Measurements from ENCODE around the gene FUS. TPM values are rescaled to one million over a fixed set of nuclear protein-coding genes. Genes with fewer than 3 reads are reported as not detected.

FUS gene
- total and polyA plus RNA-seq, 2 of the 8 experiments (the other 6 are each of a cell fraction or from before 2014, with no cell fraction given) = 484 to 685 TPM

- Histone ChIP-seq H3K9me3 (ENCODE audit: insufficient read depth in 2 of 2, low read depth in 1 of 2, low read length in 1 of 2) (no peaks in the 10 kb centered on the region), H3K4me2 (ENCODE audit: insufficient read depth in 1 of 2, low read depth in 2 of 2, low read length in 2 of 2) (peak overlapping the region in 1 of 2 experiments; percentile 79; a peak in 1 of 4 replicates), H2BK5ac (ENCODE audit: low read depth, low read length) (no peak overlapping the region), H3K79me2 (ENCODE audit: control insufficient read depth in 1 of 2, insufficient read depth in 2 of 2, low read length in 2 of 2) (no peaks in the 10 kb centered on the region), H2AFZ (ENCODE audit: low read length) (no peak overlapping the region), H4K5ac (ENCODE audit: insufficient read length, low read depth, low read length) (no peak overlapping the region), H3K4ac (replicated peaks; ENCODE audit: insufficient read length, low read depth, low read length) (no peak overlapping the region), H2BK15ac (ENCODE audit: low read length) (no peak overlapping the region; the same call in 1 of the 2 replicates), H3K27me3 (replicated peaks in 1 of 4; ENCODE audit: control insufficient read depth in 3 of 4, extremely low read depth in 1 of 4, insufficient read depth in 3 of 4, low read length in 3 of 4) (peaks cover 8 to 21% (median 19%) of the 10 kb centered on the region in 4 experiments), H4K8ac (ENCODE audit: extremely low read depth, insufficient read depth, low read length) (no peak overlapping the region; the same call in 1 of the 2 replicates), H2BK20ac (ENCODE audit: low read length) (no peak overlapping the region), H2BK120ac (replicated peaks; ENCODE audit: low read depth, low read length) (no peak overlapping the region), H3K14ac (ENCODE audit: insufficient read length) (no peak overlapping the region), H2BK12ac (ENCODE audit: low read depth, low read length) (no peak overlapping the region), H3K4me1 (replicated peaks in 1 of 4; ENCODE audit: control insufficient read depth in 3 of 4, insufficient read depth in 4 of 4, low read length in 3 of 4) (peaks cover 0 to 33% (median 20%) of the 10 kb centered on the region in 4 experiments; a peak in 6 of 7 replicates), H3K23ac (ENCODE audit: insufficient read length) (no peak overlapping the region), H3K9ac (replicated peaks in 1 of 4; ENCODE audit: extremely low read depth in 1 of 4, low read depth in 3 of 4, low read length in 3 of 4) (no peak overlapping the region), H3K23me2 (ENCODE audit: low read depth, low read length) (peaks cover 19% of the 10 kb centered on the region), H3K56ac (replicated peaks; ENCODE audit: insufficient read length, low read depth, low read length) (no peak overlapping the region), H4K91ac (replicated peaks; ENCODE audit: insufficient read length, low read length) (no peak overlapping the region), H2AK5ac (ENCODE audit: low read depth, low read length) (no peak overlapping the region), H3K18ac (ENCODE audit: extremely low read depth, low read length) (no peak overlapping the region), H3K27ac (ENCODE audit: low read depth, low read length) (no peak overlapping the region), H4K20me1 (replicated peaks in 1 of 2; ENCODE audit: control insufficient read depth in 1 of 2, insufficient read depth in 2 of 2, low read length in 2 of 2) (no peaks in the 10 kb centered on the region), H3K79me1 (ENCODE audit: low read depth, low read length) (no peaks in the 10 kb centered on the region), H3K36me3 (ENCODE audit: control insufficient read depth in 2 of 4, insufficient read depth in 4 of 4, low read length in 3 of 4) (no peaks in the 10 kb centered on the region), H3K4me3 (ENCODE audit: extremely low read depth in 1 of 4, insufficient read depth in 2 of 4, low read depth in 3 of 4, low read length in 4 of 4) (no peak overlapping the region)
- DNase-seq (ENCODE audit: low read depth in 1 of 2, low spot score in 2 of 2) (no peak), FAIRE-seq (no peak)
- WGBS, 2 experiments (ENCODE audit: extremely low coverage in 1 of 2, insufficient coverage in 1 of 2, insufficient read length in 1 of 2, insufficient replicate concordance in 2 of 2, low coverage in 1 of 2, low lambda C conversion rate in 2 of 2, missing lambda C conversion rate in 1 of 2) = 73% methylated on average over 1 of the region's 1 CpG; no CpG with 5 or more reads in 1 of the 2 experiments
- ChIA-PET POLR2A (ENCODE audit: partially characterized antibody) (interaction anchor here (0.8 to 24.0 kb wide), 7 partner anchors 16 to 498 kb away, joined by 3 to 430 read pairs (median 6); partner anchors contain the start of genes FUS and PYCARD), CTCF (ENCODE audit: partially characterized antibody) (interaction anchor here (0.7 to 2.3 kb wide), 4 partner anchors 10 to 519 kb away, joined by 3 to 8 read pairs (median 5); no protein-coding TSS in a partner anchor)
- TF ChIP-seq CHD1 (IDR thresholded peaks at IDR 0.05; ENCODE audit: low read depth, low read length) (no peak), EGR1 (IDR thresholded peaks at IDR 0.05; ENCODE audit: borderline replicate concordance, low read depth, low read length) (no peak), SP1 (IDR thresholded peaks at IDR 0.05; ENCODE audit: low read depth, low read length) (no peak)
- TF ChIP-seq, protein P1, sequence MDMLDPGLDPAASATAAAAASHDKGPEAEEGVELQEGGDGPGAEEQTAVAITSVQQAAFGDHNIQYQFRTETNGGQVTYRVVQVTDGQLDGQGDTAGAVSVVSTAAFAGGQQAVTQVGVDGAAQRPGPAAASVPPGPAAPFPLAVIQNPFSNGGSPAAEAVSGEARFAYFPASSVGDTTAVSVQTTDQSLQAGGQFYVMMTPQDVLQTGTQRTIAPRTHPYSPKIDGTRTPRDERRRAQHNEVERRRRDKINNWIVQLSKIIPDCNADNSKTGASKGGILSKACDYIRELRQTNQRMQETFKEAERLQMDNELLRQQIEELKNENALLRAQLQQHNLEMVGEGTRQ (IDR thresholded peaks at IDR 0.05; ENCODE audit: low read length) = no peak
Measured at GRCh38 chr16:31213342-31213741, 33.4 kb downstream of the FUS start.
